Measurements from ENCODE around the gene MLXIP.
"Not testable (repeated sequence)": the region's sequence is repeated elsewhere in the genome, so short reads cannot be mapped to it uniquely, and the experiment has no call there.

The MLXIP gene

GRCh38 chr12:122096591-122097149 is 18.1 kb downstream of the MLXIP start:
- DNase-seq = no peak

- no peak for DNase-seq
These were observed 19.0 kb downstream of the MLXIP start for GRCh38 chr12:122097584-122097926.

GRCh38 chr12:122097927-122098756 is 19.6 kb downstream of the MLXIP start:
- no peak for DNase-seq

- no peak for DNase-seq
These were observed 20.8 kb downstream of the MLXIP start for GRCh38 chr12:122099280-122099749.

GRCh38 chr12:122099856-122100255 is 21.3 kb downstream of the MLXIP start:
- DNase-seq = no peak

- no peak for DNase-seq
These were observed 22.0 kb downstream of the MLXIP start for GRCh38 chr12:122100568-122100967.

GRCh38 chr12:122102331-122102730 is 23.8 kb downstream of the MLXIP start:
- DNase-seq = no peak

GRCh38 chr12:122104844-122105243 is 26.3 kb downstream of the MLXIP start:
- DNase-seq = no peak

GRCh38 chr12:122105496-122105895 is 26.9 kb downstream of the MLXIP start:
- DNase-seq = not testable (repeated sequence)

- DNase-seq = no peak
These were observed 28.3 kb downstream of the MLXIP start for GRCh38 chr12:122106843-122107242.

GRCh38 chr12:122107261-122107660 is 28.7 kb downstream of the MLXIP start:
- no peak for DNase-seq

- DNase-seq = no peak
These were observed 32.6 kb downstream of the MLXIP start for GRCh38 chr12:122111089-122111641.

GRCh38 chr12:122116707-122117535 is 38.4 kb downstream of the MLXIP start:
- no peak for DNase-seq

GRCh38 chr12:122117979-122118378 is 39.4 kb downstream of the MLXIP start:
- no peak for DNase-seq

- not testable (repeated sequence) for DNase-seq
These were observed 42.8 kb downstream of the MLXIP start for GRCh38 chr12:122121341-122121740.

- DNase-seq = no peak
These were observed 43.2 kb downstream of the MLXIP start for GRCh38 chr12:122121745-122122144.

- peak; percentile 84 for DNase-seq
These were observed 44.6 kb downstream of the MLXIP start for GRCh38 chr12:122123051-122123760.

- no peak for DNase-seq
These were observed 45.2 kb downstream of the MLXIP start for GRCh38 chr12:122123761-122124145.

- no peak for DNase-seq
These were observed 45.8 kb downstream of the MLXIP start for GRCh38 chr12:122124370-122124769.

- DNase-seq = no peak
These were observed 47.1 kb downstream of the MLXIP start for GRCh38 chr12:122125452-122126341.

- no peak for DNase-seq
These were observed 47.7 kb downstream of the MLXIP start for GRCh38 chr12:122126342-122126635.
